ENCODE results near the gene ARL14.

DNA sequence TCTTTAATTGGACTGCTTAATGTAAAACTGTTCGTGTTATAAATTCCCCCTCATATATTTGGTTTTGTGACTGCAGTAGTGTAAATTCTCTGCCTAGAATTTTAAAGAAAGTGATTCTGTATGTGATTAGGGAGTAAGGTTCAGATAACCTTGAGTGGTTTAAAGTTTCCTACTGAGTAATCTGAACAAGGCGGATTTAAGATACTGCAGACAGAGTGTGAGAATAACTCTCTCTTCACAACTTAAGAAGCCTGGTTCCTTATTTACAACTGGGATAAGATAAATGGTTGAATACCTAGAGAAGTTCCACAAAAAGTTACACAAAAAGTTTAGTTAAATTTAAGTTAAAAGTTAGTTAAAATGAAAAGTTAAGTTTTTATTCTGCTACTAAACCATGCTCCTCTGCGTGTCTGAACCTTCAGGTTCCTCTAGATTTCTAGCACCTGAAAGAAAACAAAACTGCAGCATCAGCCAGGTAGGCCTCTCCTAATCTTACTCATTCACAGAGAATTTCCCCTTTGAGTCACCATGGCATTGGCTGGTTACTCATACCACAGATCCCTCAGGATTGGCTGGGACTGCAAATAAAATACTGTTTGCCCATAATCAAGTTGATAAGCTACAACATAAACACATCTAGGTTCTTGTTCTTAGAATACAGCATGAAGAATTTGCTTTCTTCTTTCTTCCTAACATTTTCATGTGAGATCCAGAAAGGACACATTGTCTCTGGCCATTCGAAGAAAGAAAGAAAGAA is at the start of gene ARL14:
- TF ChIP-seq, protein P1, sequence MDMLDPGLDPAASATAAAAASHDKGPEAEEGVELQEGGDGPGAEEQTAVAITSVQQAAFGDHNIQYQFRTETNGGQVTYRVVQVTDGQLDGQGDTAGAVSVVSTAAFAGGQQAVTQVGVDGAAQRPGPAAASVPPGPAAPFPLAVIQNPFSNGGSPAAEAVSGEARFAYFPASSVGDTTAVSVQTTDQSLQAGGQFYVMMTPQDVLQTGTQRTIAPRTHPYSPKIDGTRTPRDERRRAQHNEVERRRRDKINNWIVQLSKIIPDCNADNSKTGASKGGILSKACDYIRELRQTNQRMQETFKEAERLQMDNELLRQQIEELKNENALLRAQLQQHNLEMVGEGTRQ (CRISPR knock-in tag; IDR thresholded peaks at IDR 0.05), result no peak
- no peak for TF ChIP-seq FOXK1 (CRISPR knock-in tag; IDR thresholded peaks at IDR 0.05)
- no peak for TF ChIP-seq OVOL2 (CRISPR knock-in tag; IDR thresholded peaks at IDR 0.05; ENCODE audit: borderline replicate concordance)
